8988T (cell line): ENCODE results near the gene ZNF439.
"Not testable (repeated sequence)": the region's sequence is repeated elsewhere in the genome, so short reads cannot be mapped to it uniquely, and the experiment has no call there.

Source experiments
- DNase-seq: peaks from one replicate; pipeline ENCODE4 v3.0.0; 2011

The ZNF439 gene

DNA sequence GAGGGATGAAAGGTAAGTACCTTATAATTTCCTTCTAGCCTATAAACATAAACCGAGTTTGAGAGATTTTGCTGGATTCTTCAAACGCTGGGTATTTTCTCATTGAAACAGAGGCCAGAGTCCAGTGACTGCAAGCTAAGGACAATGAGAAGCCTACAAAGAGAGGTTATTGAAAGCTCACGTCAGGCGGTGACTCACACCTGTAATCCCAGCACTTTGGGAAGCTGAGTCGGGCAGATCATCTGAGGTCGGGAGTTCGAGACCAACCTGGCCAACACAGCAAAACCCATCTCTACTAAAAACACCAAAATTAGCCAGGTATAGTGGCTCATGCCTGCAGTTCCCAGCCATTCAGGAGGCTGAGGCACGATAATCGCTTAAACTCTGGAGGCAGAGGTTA lies 24.1 kb downstream of the ZNF439 start:
- no peak for DNase-seq

- DNase-seq: no peak
Measured at GRCh38 chr19:11873762-11874161, 25.2 kb downstream of the ZNF439 start.

GRCh38 chr19:11879687-11880266 lies 31.3 kb downstream of the ZNF439 start:
- DNase-seq: not testable (repeated sequence)

DNA sequence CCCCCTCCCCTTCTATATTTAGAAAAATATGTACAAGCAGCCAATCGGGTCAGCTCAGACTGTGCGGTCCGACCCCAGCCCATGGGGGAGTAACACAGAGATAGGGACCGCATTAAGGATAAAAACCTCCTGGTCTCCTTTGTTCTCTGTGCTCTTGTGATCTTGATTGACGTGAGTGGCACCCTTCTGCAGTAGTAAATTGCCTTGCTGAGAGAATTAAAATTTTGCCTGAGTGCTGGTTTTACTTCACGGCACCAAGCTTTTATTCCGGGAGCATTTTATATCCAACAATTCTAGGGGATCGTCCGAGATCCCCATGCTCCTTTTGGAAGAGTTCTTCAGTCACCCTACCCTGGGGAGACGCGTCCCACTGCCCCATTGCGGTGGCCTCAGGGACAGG lies 32.1 kb downstream of the ZNF439 start:
- no peak for DNase-seq

GRCh38 chr19:11881151-11881800 lies 32.8 kb downstream of the ZNF439 start:
- peak; percentile 29 for DNase-seq

GRCh38 chr19:11882606-11883005 lies 34.1 kb downstream of the ZNF439 start:
- DNase-seq: no peak

- DNase-seq: no peak
Measured at GRCh38 chr19:11887234-11887610, 38.7 kb downstream of the ZNF439 start.

GRCh38 chr19:11887611-11888531 lies 39.3 kb downstream of the ZNF439 start, which contains the start of gene ZNF69:
Gene ZNF69 (plus strand): TSS chr19:11887782. CDS start chr19:11887924, 142 bp downstream.
- DNase-seq: peak; percentile 44

GRCh38 chr19:11889901-11890300 lies 41.4 kb downstream of the ZNF439 start:
- not testable (repeated sequence) for DNase-seq

GRCh38 chr19:11890634-11891033 lies 42.1 kb downstream of the ZNF439 start:
- DNase-seq: no peak

- DNase-seq: no peak
Measured at GRCh38 chr19:11894851-11895250, 46.3 kb downstream of the ZNF439 start.

DNA sequence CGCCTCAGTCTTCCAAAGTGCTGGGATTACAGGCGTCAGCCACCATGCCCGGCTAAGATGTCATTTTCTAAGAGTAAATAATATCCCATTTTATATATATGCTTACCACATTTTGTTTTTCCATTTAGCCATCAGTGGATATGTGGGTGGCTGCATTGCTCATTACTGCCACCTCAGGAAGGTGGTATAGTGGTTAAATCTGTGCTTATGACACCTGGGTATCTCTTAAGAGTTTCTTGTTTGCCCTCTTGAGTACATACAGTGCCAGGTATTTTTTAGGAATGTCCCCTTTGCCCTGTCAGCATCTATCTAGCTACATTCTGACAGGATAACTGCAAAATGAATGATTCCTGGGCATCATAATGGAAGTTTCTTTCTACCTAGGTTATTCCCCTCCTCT lies 53.7 kb downstream of the ZNF439 start:
- no peak for DNase-seq

DNA sequence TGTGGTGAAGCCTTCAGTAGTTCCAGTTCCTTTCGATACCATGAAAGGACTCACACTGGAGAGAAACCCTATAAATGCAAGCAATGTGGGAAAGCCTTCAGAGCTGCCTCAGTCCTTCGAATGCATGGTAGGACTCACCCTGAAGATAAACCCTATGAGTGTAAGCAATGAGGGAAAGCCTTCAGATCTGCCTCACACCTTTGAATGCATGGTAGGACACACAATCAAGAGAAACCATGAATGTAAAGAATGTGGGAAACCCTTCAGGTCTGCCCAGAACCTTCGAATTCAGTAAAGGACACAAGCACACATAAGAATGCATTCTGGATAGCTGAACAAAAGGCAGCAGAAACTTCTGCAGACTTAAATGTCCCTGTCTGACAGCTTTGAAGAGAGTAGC lies 57.4 kb downstream of the ZNF439 start:
- DNase-seq: no peak

- not testable (repeated sequence) for DNase-seq
Measured at GRCh38 chr19:11911937-11912336, 63.4 kb downstream of the ZNF439 start.

DNA sequence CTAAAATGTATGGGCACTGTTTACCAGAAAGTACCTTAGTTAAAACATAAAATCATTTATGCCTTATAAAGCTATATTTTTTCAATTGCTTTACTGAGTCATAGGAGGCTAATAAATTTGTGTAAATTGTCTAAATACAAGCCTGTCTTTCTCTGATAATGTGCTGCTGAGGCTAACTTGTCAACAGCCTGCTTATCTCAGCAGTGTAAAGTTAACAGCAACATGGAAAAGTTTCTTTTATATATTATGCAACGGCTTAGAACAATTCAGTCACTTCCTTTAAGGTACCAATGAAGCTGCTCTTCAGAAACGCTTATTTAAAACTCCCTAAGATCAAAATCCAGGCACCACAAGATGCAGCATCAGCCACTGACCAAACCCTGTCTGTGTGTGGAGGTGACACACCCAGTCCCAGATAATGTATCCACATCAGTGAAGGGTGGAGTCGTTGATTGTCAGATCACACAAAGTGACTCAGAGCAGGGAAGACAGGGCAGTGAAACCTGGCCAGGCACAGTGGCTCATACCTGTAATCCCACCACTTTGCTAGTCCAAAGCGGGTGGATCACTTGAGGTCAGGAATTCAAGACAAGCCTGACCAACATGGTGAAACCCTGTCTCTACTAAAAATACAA lies 66.0 kb downstream of the ZNF439 start:
- not testable (repeated sequence) for DNase-seq
